Lung (tissue), 12 donors: ENCODE data around the gene HOXD11. TPM values are rescaled to one million over a fixed set of nuclear protein-coding genes. Genes with fewer than 3 reads are reported as not detected.

Source experiments
- ATAC-seq: fragments of 200-7000 bp; cut with Tn5 transposase; one replicate; pipeline ENCODE4 v1.9.1; 2020; ENCODE audit warnings: moderate number of reproducible peaks; ENCODE audit not compliant: insufficient read depth, low FRiP score
- DNase-seq, 3 donors: peaks; one replicate each; pipeline ENCODE4 v3.0.0-alpha.2; 2013 to 2017
- H3K27ac ChIP-seq, 2 donors: one replicate each; pipeline ENCODE4 v1.5.1; 2013; ENCODE audit warnings: mild to moderate bottlenecking in 2 of 2, moderate library complexity in 2 of 2, control low read depth in 1 of 2, inconsistent platforms in 1 of 2, low read depth in 1 of 2, low read length in 1 of 2
- H3K27me3 ChIP-seq, 3 donors: one replicate each; pipeline ENCODE4 v1.5.1; 2013; ENCODE audit warnings: low read length in 2 of 3; ENCODE audit not compliant: control insufficient read depth in 3 of 3, insufficient read depth in 3 of 3
- H3K36me3 ChIP-seq, 4 donors: one replicate each; pipeline ENCODE4 v1.5.1; 2013; ENCODE audit warnings: low read length in 4 of 4, mild to moderate bottlenecking in 1 of 4, moderate library complexity in 1 of 4; ENCODE audit not compliant: control insufficient read depth in 4 of 4, insufficient read depth in 4 of 4
- H3K4me1 ChIP-seq, 5 donors: one replicate each; pipeline ENCODE4 v1.5.1; 2013; ENCODE audit warnings: low read length in 5 of 5, mild to moderate bottlenecking in 2 of 5, moderate library complexity in 1 of 5; ENCODE audit not compliant: control insufficient read depth in 5 of 5, insufficient read depth in 5 of 5
- H3K4me3 ChIP-seq: one replicate; pipeline ENCODE4 v1.5.1; 2013; ENCODE audit warnings: mild to moderate bottlenecking, control low read depth, moderate library complexity
- H3K9ac ChIP-seq, 2 donors: one replicate each; pipeline ENCODE4 v1.5.1; 2013; ENCODE audit warnings: low read length in 2 of 2, control low read depth in 1 of 2; ENCODE audit not compliant: insufficient read depth in 1 of 2
- H3K9me3 ChIP-seq, 4 donors: one replicate each; pipeline ENCODE4 v1.5.1; 2013; ENCODE audit warnings: low read length in 3 of 4, mild to moderate bottlenecking in 1 of 4, moderate library complexity in 1 of 4; ENCODE audit not compliant: control insufficient read depth in 4 of 4, insufficient read depth in 3 of 4
- CTCF ChIP-seq: IDR thresholded peaks from 2 replicates; pipeline ENCODE4 v1.5.1; 2012; ENCODE audit warnings: mild to moderate bottlenecking; ENCODE audit errors: control extremely low read depth, extremely low read depth
- WGBS, 2 donors: extraction: QIAGEN DNeasy Blood & Tissue Kit; methylation state at CpG; one replicate each; pipeline ENCODE4 v1.1.7; 2013; 5-methylcytosine and 5-hydroxymethylcytosine counted together
- polyA plus RNA-seq, 2 donors: library from polyadenylated mRNA; stranded (reverse); fragments of 200-250 nt; gene quantifications; one replicate each; pipeline ENCODE4 v1.2.1, GENCODE V29; 2013
- total RNA-seq, 2 donors: library from RNA; depleted of rRNA in 1 of 2; stranded (reverse); fragments of >200 nt in 1 of 2; gene quantifications; one replicate each; pipeline ENCODE4 v1.2.1, GENCODE V29; 2014 to 2021
- donor health status: control.
- donor health status: control.
- donor health status: Bipolar disorder and iron deficiency.
- donor health status: healthy.
- donor health status: DM: yes; HTN: yes; CAD: no.

Gene HOXD11
- total and polyA plus RNA-seq, 4 donors, result not detected

- no peak for TF ChIP-seq CTCF
- Histone ChIP-seq H3K4me3 (no peak within 1 kb of the TSS), H3K4me1 (peaks cover 0 to 32% (median 10%) of the 10 kb centered on the region in 5 donors), H3K9me3 (peaks cover 0 to 19% (median 0%) of the 10 kb centered on the region in 4 donors), H3K9ac (no peak within 1 kb of the TSS), H3K27me3 (peaks cover 8 to 93% (median 90%) of the 10 kb centered on the region in 3 donors), H3K27ac (no peak within 1 kb of the TSS), H3K36me3 (no peaks in the 10 kb centered on the region)
- WGBS, 2 donors, result 4 to 6% methylated on average over 43 to 95 of the region's 95 CpGs
- ATAC-seq (no peak), DNase-seq (peak in 1 of 3 donors; percentile 58)
Observed at GRCh38 chr2:176092270-176093144, 14.6 kb upstream of the HOXD11 start, which contains the start of gene HOXD13. TSS of gene HOXD13 (plus strand) at chr2:176092721. CDS start at chr2:176092891, 170 bp downstream.

GRCh38 chr2:176093145-176093897 is 13.8 kb upstream of the HOXD11 start:
- Histone ChIP-seq H3K27me3 (peaks cover 8 to 93% (median 90%) of the 10 kb centered on the region in 3 donors), H3K9me3 (peaks cover 0 to 17% (median 0%) of the 10 kb centered on the region in 4 donors), H3K4me3 (no peak overlapping the region), H3K27ac (no peak overlapping the region), H3K9ac (no peak overlapping the region), H3K36me3 (no peaks in the 10 kb centered on the region), H3K4me1 (peaks cover 0 to 26% (median 12%) of the 10 kb centered on the region in 5 donors)
- 3 to 5% methylated on average over 53 of the region's 53 CpGs for WGBS, 2 donors
- TF ChIP-seq CTCF, result no peak
- DNase-seq (no peak), ATAC-seq (no peak)

DNA sequence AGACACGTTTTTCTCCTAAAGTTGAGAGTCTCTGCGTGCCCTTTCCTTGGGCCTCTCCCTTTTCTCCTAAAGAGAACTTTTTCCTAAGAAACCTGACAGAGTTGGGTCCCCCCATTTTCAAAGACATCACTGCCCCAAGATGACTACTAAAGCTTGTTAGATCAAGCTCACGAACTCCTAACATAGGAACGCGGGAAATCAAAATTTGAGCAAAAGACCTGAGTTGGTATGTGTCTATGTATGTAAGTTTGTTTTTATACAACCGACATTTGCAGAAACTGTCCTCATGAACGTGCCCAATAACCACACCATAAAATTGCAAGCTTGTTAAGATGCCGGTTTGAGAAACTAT is 13.2 kb upstream of the HOXD11 start:
- 9% methylated on average over 8 of the region's 8 CpGs for WGBS, 2 donors
- no peak for ATAC-seq
- no peak overlapping the region for H3K4me3 ChIP-seq
- no peaks in the 10 kb centered on the region for H3K36me3 ChIP-seq
- peaks cover 0 to 22% (median 11%) of the 10 kb centered on the region in 5 donors for H3K4me1 ChIP-seq
- no peak for DNase-seq
- H3K27me3 ChIP-seq, result peaks cover 12 to 93% (median 89%) of the 10 kb centered on the region in 3 donors
- TF ChIP-seq CTCF, result no peak
- H3K9me3 ChIP-seq, result peaks cover 0 to 17% (median 0%) of the 10 kb centered on the region in 4 donors
- no peak overlapping the region for H3K9ac ChIP-seq
- H3K27ac ChIP-seq, result no peak overlapping the region
